Measurements from ENCODE around the gene LY86.

LY86 gene

DNA sequence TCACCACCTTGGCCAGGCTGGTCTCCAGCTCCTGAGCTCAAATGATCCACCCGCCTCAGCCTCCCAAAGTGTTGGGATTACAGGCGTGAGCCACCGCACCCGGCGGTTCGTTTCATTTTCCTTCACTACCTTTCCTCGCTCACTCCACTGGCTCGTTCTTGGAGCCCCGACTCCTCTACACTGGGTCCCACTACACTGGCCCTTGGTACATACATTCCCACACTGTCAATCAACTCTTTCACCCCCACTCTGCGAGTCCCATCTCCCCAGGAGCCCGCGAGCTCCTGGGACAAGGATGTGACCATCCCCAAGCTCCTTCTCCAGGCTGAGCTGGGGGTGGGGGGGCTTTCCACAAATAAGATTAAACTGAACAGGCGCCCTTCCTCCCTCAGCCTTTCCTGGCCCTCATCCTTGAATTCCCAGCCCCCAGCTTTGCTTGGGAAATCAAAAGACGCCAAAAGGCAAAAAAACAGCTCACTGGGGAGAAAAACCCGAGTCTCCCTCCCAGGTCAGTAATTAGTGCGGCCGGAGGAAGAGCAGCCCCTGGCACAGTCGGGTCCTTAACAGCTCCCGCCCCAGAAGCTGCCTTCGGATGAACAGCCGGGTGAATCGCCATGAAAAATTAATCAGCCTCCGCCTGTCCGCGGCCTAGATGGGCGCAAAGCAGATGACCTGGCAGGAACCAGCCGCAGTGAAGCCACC lies 42.8 kb upstream of the LY86 start:
- CTCF ChIA-PET = interaction anchor here (0.6 to 0.8 kb wide), 2 partner anchors 46 to 1008 kb away, joined by 3 read pairs; no protein-coding TSS in a partner anchor
- POLR2A ChIA-PET = no interaction called here
- DNase-seq (ENCODE audit: extremely low spot score) = no peak
- TF ChIP-seq LEF1 (IDR thresholded peaks at IDR 0.05; ENCODE audit: borderline replicate concordance) = no peak
- TF ChIP-seq ELF4 (IDR thresholded peaks at IDR 0.05) = no peak
- TF ChIP-seq, protein P1, sequence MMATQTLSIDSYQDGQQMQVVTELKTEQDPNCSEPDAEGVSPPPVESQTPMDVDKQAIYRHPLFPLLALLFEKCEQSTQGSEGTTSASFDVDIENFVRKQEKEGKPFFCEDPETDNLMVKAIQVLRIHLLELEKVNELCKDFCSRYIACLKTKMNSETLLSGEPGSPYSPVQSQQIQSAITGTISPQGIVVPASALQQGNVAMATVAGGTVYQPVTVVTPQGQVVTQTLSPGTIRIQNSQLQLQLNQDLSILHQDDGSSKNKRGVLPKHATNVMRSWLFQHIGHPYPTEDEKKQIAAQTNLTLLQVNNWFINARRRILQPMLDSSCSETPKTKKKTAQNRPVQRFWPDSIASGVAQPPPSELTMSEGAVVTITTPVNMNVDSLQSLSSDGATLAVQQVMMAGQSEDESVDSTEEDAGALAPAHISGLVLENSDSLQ (IDR thresholded peaks at IDR 0.05) = no peak
- TF ChIP-seq L3MBTL2 (conservative IDR thresholded peaks at IDR 0.05) = no peak
- no peak for TF ChIP-seq CTBP1 (IDR thresholded peaks at IDR 0.05; ENCODE audit: borderline replicate concordance)
- no peak for TF ChIP-seq FOXA1 (IDR thresholded peaks at IDR 0.05)
- no peak for TF ChIP-seq SP1 (IDR thresholded peaks at IDR 0.05)
- no peak for TF ChIP-seq TARDBP (IDR thresholded peaks at IDR 0.05)

DNA sequence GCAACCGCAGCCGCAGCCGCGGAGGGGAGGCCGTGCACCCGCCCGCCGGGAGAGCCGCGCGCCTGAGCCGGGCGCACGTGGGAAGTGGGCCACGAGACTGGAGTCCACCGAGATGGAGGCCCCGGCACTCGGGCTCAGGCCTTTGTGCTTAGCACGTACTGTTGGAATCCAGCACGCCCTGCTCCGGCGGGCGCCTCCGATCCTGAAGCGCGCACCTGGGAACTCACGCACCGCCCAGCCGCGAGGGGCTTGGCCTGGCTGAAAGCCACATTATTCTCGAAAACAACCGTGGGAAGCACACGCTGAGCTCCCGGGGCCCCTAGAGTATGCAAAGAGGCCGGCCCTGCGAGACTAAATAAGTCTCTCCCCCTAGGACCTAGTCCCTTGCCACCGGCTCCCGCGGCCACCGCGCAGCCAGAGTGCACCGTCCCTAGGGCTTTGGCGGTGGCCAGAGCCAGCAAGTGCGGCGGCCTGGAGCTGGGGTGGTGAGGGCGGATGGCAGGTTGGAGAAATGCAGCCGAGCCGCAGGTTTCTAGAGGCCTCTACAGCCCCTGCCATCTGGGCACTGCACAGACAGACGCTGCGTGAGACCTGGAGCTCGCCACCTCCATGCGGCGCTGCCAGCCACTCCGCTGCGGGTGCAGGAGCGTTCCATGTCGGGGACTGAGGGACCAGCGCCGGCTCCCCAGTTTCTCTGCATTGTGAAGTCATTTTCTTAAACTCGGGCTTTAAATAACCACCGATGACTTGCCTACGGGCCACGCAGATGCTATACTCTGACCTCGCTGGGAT lies 42.0 kb upstream of the LY86 start:
- ChIA-PET POLR2A (no interaction called here), CTCF (interaction anchor here (0.6 to 1.4 kb wide), 8 partner anchors 10 to 1055 kb away, joined by 3 to 8 read pairs (median 4); no protein-coding TSS in a partner anchor)
- DNase-seq (ENCODE audit: extremely low spot score) = peak; percentile 25
- no peak for TF ChIP-seq FOXM1 (IDR thresholded peaks at IDR 0.05; ENCODE audit: borderline replicate concordance)
- TF ChIP-seq, protein P1 (IDR thresholded peaks at IDR 0.05) = no peak
- TF ChIP-seq HDGF (IDR thresholded peaks at IDR 0.05; ENCODE audit: borderline replicate concordance) = no peak
- TF ChIP-seq FOXA1 (IDR thresholded peaks at IDR 0.05) = no peak
- no peak for TF ChIP-seq ARNT (IDR thresholded peaks at IDR 0.05)
- no peak for TF ChIP-seq CTBP1 (IDR thresholded peaks at IDR 0.05; ENCODE audit: borderline replicate concordance)
- no peak for TF ChIP-seq SP1 (IDR thresholded peaks at IDR 0.05)
- TF ChIP-seq TARDBP (IDR thresholded peaks at IDR 0.05) = no peak
- TF ChIP-seq BHLHE40 (IDR thresholded peaks at IDR 0.05; ENCODE audit: borderline replicate concordance) = no peak
- TF ChIP-seq L3MBTL2 (conservative IDR thresholded peaks at IDR 0.05) = no peak; the same call in 1 of the 2 replicates
- no peak for TF ChIP-seq SUZ12 (IDR thresholded peaks at IDR 0.05)
- no peak for TF ChIP-seq LEF1 (IDR thresholded peaks at IDR 0.05; ENCODE audit: borderline replicate concordance)
- no peak for TF ChIP-seq FOXK2 (IDR thresholded peaks at IDR 0.05)
- no peak for TF ChIP-seq ZNF384 (IDR thresholded peaks at IDR 0.05)

DNA sequence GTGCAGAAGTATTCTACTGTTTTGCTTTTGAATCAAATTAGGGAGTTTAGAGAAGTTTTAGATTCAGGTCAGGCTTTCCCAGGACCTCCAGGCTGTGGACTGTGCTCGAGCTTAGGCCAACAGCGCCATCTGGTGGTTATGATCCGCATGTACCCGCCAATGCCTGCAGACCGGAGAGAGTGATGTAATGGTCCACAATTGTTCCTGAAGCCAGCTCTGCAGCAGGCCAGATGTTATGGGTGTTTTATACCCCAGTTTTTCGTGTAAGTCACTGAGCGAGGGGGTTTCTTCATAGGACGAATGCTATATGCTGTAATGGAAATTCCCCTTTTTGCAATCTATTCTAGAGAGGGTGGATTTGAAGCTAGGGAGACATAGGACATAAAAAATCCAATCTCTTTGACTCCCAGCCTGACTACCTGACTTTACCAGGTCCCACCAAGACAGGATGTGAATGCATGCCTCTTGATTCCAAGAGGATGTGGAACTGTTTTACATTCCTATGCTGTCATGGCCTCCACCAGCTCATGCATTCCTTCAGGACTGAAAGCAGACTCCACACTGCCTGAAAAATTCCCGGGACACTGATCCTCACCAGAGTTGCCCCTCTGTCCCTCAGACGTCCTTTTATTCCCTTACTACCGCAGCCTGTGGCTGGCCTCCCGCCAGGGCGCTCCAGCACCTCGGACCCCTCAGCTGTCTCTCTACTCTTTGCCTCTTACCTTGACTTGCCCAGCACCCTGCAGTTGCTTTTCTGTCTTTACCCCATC lies 41.2 kb upstream of the LY86 start:
- CTCF ChIA-PET = interaction anchor here (0.6 to 1.4 kb wide), 8 partner anchors 9 to 732 kb away, joined by 4 to 8 read pairs (median 4); no protein-coding TSS in a partner anchor
- POLR2A ChIA-PET = no interaction called here
- no peak for TF ChIP-seq ARNT (IDR thresholded peaks at IDR 0.05)
- no peak for TF ChIP-seq CTBP1 (IDR thresholded peaks at IDR 0.05; ENCODE audit: borderline replicate concordance)
- TF ChIP-seq L3MBTL2 (conservative IDR thresholded peaks at IDR 0.05) = no peak
- no peak for TF ChIP-seq ELF4 (IDR thresholded peaks at IDR 0.05)
- TF ChIP-seq NFRKB (IDR thresholded peaks at IDR 0.05) = no peak
- no peak for TF ChIP-seq FOXK2 (IDR thresholded peaks at IDR 0.05)
- no peak for TF ChIP-seq ZNF384 (IDR thresholded peaks at IDR 0.05)
- TF ChIP-seq TARDBP (IDR thresholded peaks at IDR 0.05) = no peak
- no peak for TF ChIP-seq LEF1 (IDR thresholded peaks at IDR 0.05; ENCODE audit: borderline replicate concordance)
- DNase-seq (ENCODE audit: extremely low spot score) = peak; percentile 84

DNA sequence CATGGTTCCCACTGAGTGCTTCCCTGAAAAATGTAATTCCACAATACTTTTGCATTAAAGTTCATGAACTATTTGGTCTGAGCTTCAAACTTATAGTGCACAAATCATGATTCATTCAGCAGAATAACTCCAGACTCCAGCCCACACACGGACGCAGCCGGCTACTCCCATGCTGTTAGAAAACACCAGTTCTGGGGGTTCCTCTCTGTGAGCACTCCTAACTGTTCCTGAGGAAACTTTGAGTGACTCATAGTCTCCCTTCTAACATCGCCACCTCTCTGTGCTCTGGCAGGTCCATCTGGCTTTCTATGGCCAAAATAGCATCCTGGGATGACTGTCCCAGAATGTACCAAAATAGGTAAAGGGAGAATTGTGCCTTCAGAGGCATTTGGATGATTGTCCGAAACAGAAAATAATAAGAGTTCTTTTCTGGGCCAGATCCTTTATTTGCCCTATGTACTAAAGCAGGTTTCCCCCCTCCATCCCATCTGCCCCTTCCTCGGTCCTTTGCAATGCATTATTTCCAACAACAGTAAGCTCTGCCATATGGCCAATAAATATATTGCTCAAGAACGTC lies 32.3 kb upstream of the LY86 start:
- ChIA-PET CTCF (interaction anchor here (1.6 kb wide), 1 partner anchor 9 kb away, joined by 4 read pairs; no protein-coding TSS in a partner anchor), POLR2A (no interaction called here)
- TF ChIP-seq L3MBTL2 (conservative IDR thresholded peaks at IDR 0.05) (no peak), BHLHE40 (IDR thresholded peaks at IDR 0.05; ENCODE audit: borderline replicate concordance) (no peak), NFRKB (IDR thresholded peaks at IDR 0.05) (no peak), FOXM1 (IDR thresholded peaks at IDR 0.05; ENCODE audit: borderline replicate concordance) (no peak), ARNT (IDR thresholded peaks at IDR 0.05) (no peak), HDGF (IDR thresholded peaks at IDR 0.05; ENCODE audit: borderline replicate concordance) (no peak)
- TF ChIP-seq, protein P1 (IDR thresholded peaks at IDR 0.05) = no peak
- DNase-seq (ENCODE audit: extremely low spot score) = no peak

DNA sequence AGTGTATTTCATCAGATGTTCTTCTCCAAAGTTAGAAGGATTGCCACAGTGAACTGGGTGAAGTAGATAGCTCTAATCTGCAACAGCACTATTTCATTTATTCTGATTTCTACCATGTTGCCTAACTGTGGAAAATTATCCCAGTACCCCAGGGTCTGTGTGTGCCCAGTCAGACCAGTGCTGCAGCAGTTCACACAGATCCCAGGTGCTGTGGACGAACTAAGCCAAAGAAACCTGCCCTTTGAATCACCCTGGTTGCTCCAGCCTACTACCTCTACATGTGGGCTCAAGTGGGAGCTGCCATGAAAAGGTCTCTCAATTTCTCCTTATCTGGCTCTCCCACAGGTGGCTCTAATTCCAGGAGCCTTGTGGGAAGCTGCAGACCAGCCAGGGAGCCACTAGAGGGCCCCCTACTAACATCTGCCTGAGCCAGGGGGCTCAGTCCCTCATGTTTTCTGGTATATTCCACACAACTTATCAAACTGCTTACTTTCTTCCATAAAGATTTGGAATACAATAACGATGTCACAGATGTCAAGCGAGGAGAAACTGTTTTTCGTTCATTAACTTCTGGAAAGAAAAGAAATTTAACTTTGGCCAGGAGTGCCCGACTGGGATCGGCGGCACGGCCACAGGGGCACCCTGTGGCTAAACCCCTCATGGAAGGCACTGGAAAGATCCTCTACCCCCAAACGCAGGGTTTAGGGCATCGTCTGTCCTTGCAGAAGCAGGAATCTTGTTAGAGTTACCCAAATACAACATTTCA lies 31.6 kb upstream of the LY86 start:
- DNase-seq (ENCODE audit: extremely low spot score) = peak; percentile 71
- POLR2A ChIA-PET = no interaction called here
- TF ChIP-seq SUZ12 (IDR thresholded peaks at IDR 0.05) (no peak), BHLHE40 (IDR thresholded peaks at IDR 0.05; ENCODE audit: borderline replicate concordance) (no peak), ELF4 (IDR thresholded peaks at IDR 0.05) (no peak), LEF1 (IDR thresholded peaks at IDR 0.05; ENCODE audit: borderline replicate concordance) (no peak), FOXM1 (IDR thresholded peaks at IDR 0.05; ENCODE audit: borderline replicate concordance) (no peak), NFRKB (IDR thresholded peaks at IDR 0.05) (no peak), HDGF (IDR thresholded peaks at IDR 0.05; ENCODE audit: borderline replicate concordance) (no peak), SP1 (IDR thresholded peaks at IDR 0.05) (no peak), ZNF384 (IDR thresholded peaks at IDR 0.05) (no peak), CTBP1 (IDR thresholded peaks at IDR 0.05; ENCODE audit: borderline replicate concordance) (no peak), L3MBTL2 (conservative IDR thresholded peaks at IDR 0.05) (no peak), ARNT (IDR thresholded peaks at IDR 0.05) (no peak), FOXK2 (IDR thresholded peaks at IDR 0.05) (no peak), TARDBP (IDR thresholded peaks at IDR 0.05) (no peak), FOXA1 (IDR thresholded peaks at IDR 0.05) (no peak)
- TF ChIP-seq, protein P1 (IDR thresholded peaks at IDR 0.05) = no peak
- CTCF ChIA-PET = interaction anchor here (1.6 kb wide), 1 partner anchor 10 kb away, joined by 4 read pairs; no protein-coding TSS in a partner anchor

All from HEK293T (cell line).